K562 (cell line): ENCODE data around the gene HSPA1L. TPM values are rescaled to one million over a fixed set of nuclear protein-coding genes. Genes with fewer than 3 reads are reported as not detected.

Experiments used
- CBX2 ChIP-seq: fragments of 200-600 bp; sonication (generic); IDR thresholded peaks from one replicate; pipeline ENCODE4 v1.6.1; 2012; ENCODE audit warnings: mild to moderate bottlenecking, low read length, inconsistent platforms; ENCODE audit not compliant: insufficient read depth, poor library complexity, severe bottlenecking
- GTF2A2 ChIP-seq: IDR thresholded peaks from 2 replicates; pipeline ENCODE4 v1.6.1; 2016; ENCODE audit warnings: mild to moderate bottlenecking, missing genetic modification characterization, missing compliant biosample characterization
- HDAC8 ChIP-seq: fragments of 450-650 bp; IDR thresholded peaks from 2 replicates; pipeline ENCODE4 v1.6.1; 2016; ENCODE audit warnings: mild to moderate bottlenecking, missing genetic modification characterization, moderate library complexity, missing compliant biosample characterization
- HNRNPH1 ChIP-seq: fragments of 200-400 bp; formaldehyde crosslinking; optimal IDR thresholded peaks from 2 replicates; pipeline ENCODE3; 2017; ENCODE audit warnings: low read depth, mild to moderate bottlenecking, low read length, moderate library complexity
- KAT2B ChIP-seq: IDR thresholded peaks from one replicate; pipeline ENCODE4 v1.6.1; 2012; ENCODE audit warnings: low read depth, mild to moderate bottlenecking, control low read depth, inconsistent platforms, low read length, moderate library complexity
- NONO ChIP-seq, 2 experiments: fragments of 200-400 bp in 1 of 2; fragments of 450-650 bp in 1 of 2; formaldehyde crosslinking in 1 of 2; IDR thresholded peaks; 2 replicates each; pipeline ENCODE4 v1.6.1; 2017; ENCODE audit warnings: low read depth in 2 of 2, mild to moderate bottlenecking in 2 of 2, moderate library complexity in 2 of 2, low read length in 1 of 2
- OTX1 ChIP-seq: fragments of 450-650 bp; formaldehyde crosslinking; IDR thresholded peaks from 2 replicates; pipeline ENCODE4 v1.4.0; 2022; ENCODE audit warnings: mild to moderate bottlenecking
- TAL1 ChIP-seq: fragments of 450-650 bp; IDR thresholded peaks from 2 replicates; pipeline ENCODE4 v1.6.1; 2016; ENCODE audit warnings: mild to moderate bottlenecking
- TCF3 ChIP-seq: sonication (generic); formaldehyde crosslinking; IDR thresholded peaks from 2 replicates; pipeline ENCODE4 v1.4.0; 2020; ENCODE audit warnings: mild to moderate bottlenecking, missing genetic modification reagents
- ZBTB7A ChIP-seq: IDR thresholded peaks from 2 replicates; pipeline ENCODE4 v1.6.1; 2011; ENCODE audit warnings: low read depth, mild to moderate bottlenecking, low read length, moderate library complexity, borderline replicate concordance; ENCODE audit not compliant: control insufficient read depth
- ZNF174 ChIP-seq: fragments of 250-450 bp; sonication (Bioruptor Pico); IDR thresholded peaks from 2 replicates; pipeline ENCODE4 v1.4.0; 2020; ENCODE audit warnings: mild to moderate bottlenecking
- ZSCAN32 ChIP-seq: fragments of 450-650 bp; formaldehyde crosslinking; IDR thresholded peaks from 2 replicates; pipeline ENCODE4 v1.4.0; 2020; ENCODE audit warnings: mild to moderate bottlenecking, moderate library complexity
- polyA plus RNA-seq, 8 experiments: library from polyadenylated mRNA; depleted of rRNA in 4 of 8; stranded (reverse) in 5 of 8; unstranded in 3 of 8; fragments of >200 nt; fragmentation: Nextera tagmentation in 2 of 8; fragmentation: Illumina TruSeq in 1 of 8; extraction: Ambion mirVana in 2 of 8; extraction: Trizol in 1 of 8; gene quantifications; 2 replicates each; pipeline versions ENCODE4 v1.2.1 to v1.2.3, GENCODE V29; 2011 to 2014; ENCODE audit warnings: inconsistent platforms in 1 of 8, missing spikeins in 1 of 8
- total RNA-seq, 7 experiments: library from RNA; depleted of rRNA in 6 of 7; stranded (reverse); fragments of >200 nt in 6 of 7; fragmentation: Illumina TruSeq in 2 of 7; extraction: Trizol in 2 of 7; gene quantifications; 2 replicates each; pipeline versions ENCODE4 v1.2.1 to v1.2.3, GENCODE V29; 2011 to 2021; ENCODE audit warnings: low replicate concordance in 1 of 7
- TF ChIP-seq, protein P1 (sequence below): IDR thresholded peaks from 2 replicates; pipeline ENCODE4 v1.6.1; 2011; ENCODE audit not compliant: insufficient read length; ENCODE audit errors: extremely low read depth
- TF ChIP-seq, protein P2 (sequence below): sonication (generic); formaldehyde crosslinking; IDR thresholded peaks from 2 replicates; pipeline ENCODE4 v1.8.1; 2023; ENCODE audit warnings: mild to moderate bottlenecking, missing genetic modification reagents
- TF ChIP-seq, protein P3 (sequence below), 2 experiments: IDR thresholded peaks; 2 replicates each; pipeline ENCODE4 v1.6.1; 2012; ENCODE audit warnings: improper control_type of control experiment in 2 of 2, low read depth in 2 of 2, low read length in 2 of 2, borderline replicate concordance in 1 of 2
- TF ChIP-seq, protein P4 (sequence below): sonication (generic); formaldehyde crosslinking; IDR thresholded peaks from 2 replicates; pipeline ENCODE4 v1.8.1; 2023; ENCODE audit warnings: mild to moderate bottlenecking, missing genetic modification reagents, moderate library complexity
- TF ChIP-seq, protein P5 (sequence below): sonication (generic); formaldehyde crosslinking; IDR thresholded peaks from 2 replicates; pipeline ENCODE4 v1.8.0; 2022; ENCODE audit warnings: mild to moderate bottlenecking, missing genetic modification reagents, borderline replicate concordance

HSPA1L gene
- total and polyA plus RNA-seq, 9 of the 15 experiments (the other 6 are each of a cell fraction or from before 2014, with no cell fraction given) = 0.14 to 2.1 (median 1.3) TPM

DNA sequence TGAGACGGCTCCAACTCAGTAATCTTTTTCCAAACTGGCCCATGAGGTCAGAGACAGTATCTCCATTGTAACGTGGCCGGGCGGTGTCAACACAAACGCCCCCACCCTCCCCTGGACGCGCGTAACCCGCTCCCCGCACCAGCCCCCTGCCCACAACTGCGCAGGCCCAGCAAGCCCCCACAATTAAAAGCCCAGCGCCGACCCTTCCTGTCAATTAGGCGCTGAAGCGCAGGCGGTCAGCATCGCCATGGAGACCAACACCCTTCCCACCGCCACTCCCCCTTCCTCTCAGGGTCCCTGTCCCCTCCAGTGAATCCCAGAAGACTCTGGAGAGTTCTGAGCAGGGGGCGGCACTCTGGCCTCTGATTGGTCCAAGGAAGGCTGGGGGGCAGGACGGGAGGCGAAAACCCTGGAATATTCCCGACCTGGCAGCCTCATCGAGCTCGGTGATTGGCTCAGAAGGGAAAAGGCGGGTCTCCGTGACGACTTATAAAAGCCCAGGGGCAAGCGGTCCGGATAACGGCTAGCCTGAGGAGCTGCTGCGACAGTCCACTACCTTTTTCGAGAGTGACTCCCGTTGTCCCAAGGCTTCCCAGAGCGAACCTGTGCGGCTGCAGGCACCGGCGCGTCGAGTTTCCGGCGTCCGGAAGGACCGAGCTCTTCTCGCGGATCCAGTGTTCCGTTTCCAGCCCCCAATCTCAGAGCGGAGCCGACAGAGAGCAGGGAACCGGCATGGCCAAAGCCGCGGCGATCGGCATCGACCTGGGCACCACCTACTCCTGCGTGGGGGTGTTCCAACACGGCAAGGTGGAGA is at the start of gene HSPA1L, which contains the start of gene HSPA1A (continued):
- TF ChIP-seq HNRNPH1 = no peak
- TF ChIP-seq, protein P1, sequence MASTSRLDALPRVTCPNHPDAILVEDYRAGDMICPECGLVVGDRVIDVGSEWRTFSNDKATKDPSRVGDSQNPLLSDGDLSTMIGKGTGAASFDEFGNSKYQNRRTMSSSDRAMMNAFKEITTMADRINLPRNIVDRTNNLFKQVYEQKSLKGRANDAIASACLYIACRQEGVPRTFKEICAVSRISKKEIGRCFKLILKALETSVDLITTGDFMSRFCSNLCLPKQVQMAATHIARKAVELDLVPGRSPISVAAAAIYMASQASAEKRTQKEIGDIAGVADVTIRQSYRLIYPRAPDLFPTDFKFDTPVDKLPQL = peak; percentile 98
- 0 out of 2 replicates have a peak, but pooled peaks have one; percentile 12 for TF ChIP-seq ZNF174
- TF ChIP-seq, protein P2, sequence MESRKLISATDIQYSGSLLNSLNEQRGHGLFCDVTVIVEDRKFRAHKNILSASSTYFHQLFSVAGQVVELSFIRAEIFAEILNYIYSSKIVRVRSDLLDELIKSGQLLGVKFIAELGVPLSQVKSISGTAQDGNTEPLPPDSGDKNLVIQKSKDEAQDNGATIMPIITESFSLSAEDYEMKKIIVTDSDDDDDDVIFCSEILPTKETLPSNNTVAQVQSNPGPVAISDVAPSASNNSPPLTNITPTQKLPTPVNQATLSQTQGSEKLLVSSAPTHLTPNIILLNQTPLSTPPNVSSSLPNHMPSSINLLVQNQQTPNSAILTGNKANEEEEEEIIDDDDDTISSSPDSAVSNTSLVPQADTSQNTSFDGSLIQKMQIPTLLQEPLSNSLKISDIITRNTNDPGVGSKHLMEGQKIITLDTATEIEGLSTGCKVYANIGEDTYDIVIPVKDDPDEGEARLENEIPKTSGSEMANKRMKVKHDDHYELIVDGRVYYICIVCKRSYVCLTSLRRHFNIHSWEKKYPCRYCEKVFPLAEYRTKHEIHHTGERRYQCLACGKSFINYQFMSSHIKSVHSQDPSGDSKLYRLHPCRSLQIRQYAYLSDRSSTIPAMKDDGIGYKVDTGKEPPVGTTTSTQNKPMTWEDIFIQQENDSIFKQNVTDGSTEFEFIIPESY (CRISPR knock-in tag) = peak; percentile 45; the same call in 1 of the 2 replicates
- no peak for TF ChIP-seq KAT2B
- TF ChIP-seq NONO (IDR thresholded peaks at IDR 0.05; ENCODE audit: low read depth in 2 of 2, low read length in 1 of 2) = peak in 1 of 2 experiments; percentile 88; a peak in 2 of 4 replicates
- TF ChIP-seq, protein P3, sequence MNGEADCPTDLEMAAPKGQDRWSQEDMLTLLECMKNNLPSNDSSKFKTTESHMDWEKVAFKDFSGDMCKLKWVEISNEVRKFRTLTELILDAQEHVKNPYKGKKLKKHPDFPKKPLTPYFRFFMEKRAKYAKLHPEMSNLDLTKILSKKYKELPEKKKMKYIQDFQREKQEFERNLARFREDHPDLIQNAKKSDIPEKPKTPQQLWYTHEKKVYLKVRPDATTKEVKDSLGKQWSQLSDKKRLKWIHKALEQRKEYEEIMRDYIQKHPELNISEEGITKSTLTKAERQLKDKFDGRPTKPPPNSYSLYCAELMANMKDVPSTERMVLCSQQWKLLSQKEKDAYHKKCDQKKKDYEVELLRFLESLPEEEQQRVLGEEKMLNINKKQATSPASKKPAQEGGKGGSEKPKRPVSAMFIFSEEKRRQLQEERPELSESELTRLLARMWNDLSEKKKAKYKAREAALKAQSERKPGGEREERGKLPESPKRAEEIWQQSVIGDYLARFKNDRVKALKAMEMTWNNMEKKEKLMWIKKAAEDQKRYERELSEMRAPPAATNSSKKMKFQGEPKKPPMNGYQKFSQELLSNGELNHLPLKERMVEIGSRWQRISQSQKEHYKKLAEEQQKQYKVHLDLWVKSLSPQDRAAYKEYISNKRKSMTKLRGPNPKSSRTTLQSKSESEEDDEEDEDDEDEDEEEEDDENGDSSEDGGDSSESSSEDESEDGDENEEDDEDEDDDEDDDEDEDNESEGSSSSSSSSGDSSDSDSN (IDR thresholded peaks at IDR 0.05; ENCODE audit: borderline replicate concordance in 1 of 2, low read depth in 2 of 2, low read length in 2 of 2) = peak; percentile 77 to 92; a peak in 3 of 4 replicates
- peak; percentile 95 for TF ChIP-seq OTX1 (CRISPR knock-in tag)
- no peak for TF ChIP-seq CBX2
- TF ChIP-seq TAL1 = no peak
- TF ChIP-seq, protein P4, sequence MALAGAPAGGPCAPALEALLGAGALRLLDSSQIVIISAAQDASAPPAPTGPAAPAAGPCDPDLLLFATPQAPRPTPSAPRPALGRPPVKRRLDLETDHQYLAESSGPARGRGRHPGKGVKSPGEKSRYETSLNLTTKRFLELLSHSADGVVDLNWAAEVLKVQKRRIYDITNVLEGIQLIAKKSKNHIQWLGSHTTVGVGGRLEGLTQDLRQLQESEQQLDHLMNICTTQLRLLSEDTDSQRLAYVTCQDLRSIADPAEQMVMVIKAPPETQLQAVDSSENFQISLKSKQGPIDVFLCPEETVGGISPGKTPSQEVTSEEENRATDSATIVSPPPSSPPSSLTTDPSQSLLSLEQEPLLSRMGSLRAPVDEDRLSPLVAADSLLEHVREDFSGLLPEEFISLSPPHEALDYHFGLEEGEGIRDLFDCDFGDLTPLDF (CRISPR knock-in tag) = peak; percentile 89
- peak; percentile 96 for TF ChIP-seq GTF2A2 (tag)
- TF ChIP-seq ZBTB7A = peak; percentile 84
- peak; percentile 22; the same call in 1 of the 2 replicates for TF ChIP-seq HDAC8 (tag)
- TF ChIP-seq TCF3 (CRISPR knock-in tag) = peak; percentile 28; the same call in 1 of the 2 replicates
- TF ChIP-seq, protein P5, sequence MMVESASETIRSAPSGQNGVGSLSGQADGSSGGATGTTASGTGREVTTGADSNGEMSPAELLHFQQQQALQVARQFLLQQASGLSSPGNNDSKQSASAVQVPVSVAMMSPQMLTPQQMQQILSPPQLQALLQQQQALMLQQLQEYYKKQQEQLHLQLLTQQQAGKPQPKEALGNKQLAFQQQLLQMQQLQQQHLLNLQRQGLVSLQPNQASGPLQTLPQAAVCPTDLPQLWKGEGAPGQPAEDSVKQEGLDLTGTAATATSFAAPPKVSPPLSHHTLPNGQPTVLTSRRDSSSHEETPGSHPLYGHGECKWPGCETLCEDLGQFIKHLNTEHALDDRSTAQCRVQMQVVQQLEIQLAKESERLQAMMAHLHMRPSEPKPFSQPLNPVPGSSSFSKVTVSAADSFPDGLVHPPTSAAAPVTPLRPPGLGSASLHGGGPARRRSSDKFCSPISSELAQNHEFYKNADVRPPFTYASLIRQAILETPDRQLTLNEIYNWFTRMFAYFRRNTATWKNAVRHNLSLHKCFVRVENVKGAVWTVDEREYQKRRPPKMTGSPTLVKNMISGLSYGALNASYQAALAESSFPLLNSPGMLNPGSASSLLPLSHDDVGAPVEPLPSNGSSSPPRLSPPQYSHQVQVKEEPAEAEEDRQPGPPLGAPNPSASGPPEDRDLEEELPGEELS = peak; percentile 75; the same call in 1 of the 2 replicates
- TF ChIP-seq ZSCAN32 (CRISPR knock-in tag) = peak; percentile 66; the same call in 1 of the 2 replicates
